ENCODE results near the gene LPAR2. TPM values are rescaled to one million over a fixed set of nuclear protein-coding genes. Genes with fewer than 3 reads are reported as not detected.

The LPAR2 gene
- total RNA-seq, 1 experiment from 2014 or later = 26.6 TPM

- peak; percentile 29 for DNase-seq
- ATAC-seq = no peak
- no peak for TF ChIP-seq CTCF (conservative IDR thresholded peaks at IDR 0.05; ENCODE audit: low read depth, low read length)
- no peak for TF ChIP-seq EZH2phosphoT487 (IDR thresholded peaks at IDR 0.05; ENCODE audit: borderline replicate concordance, low read length)
- TF ChIP-seq EZH2 (IDR thresholded peaks at IDR 0.05; ENCODE audit: low read length, unreplicated experiment) = no peak
- Histone ChIP-seq H3F3A (ENCODE audit: low read length, unreplicated experiment) (no peaks in the 10 kb centered on the region), H3K4me3 (ENCODE audit: low read length) (no peak overlapping the region), H3K27me3 (ENCODE audit: low read length) (no peaks in the 10 kb centered on the region), H3K4me2 (ENCODE audit: low read length) (no peak overlapping the region), H4K20me1 (ENCODE audit: low read length) (no peaks in the 10 kb centered on the region), H3K9ac (ENCODE audit: low read length) (no peak overlapping the region), H3K9me2 (replicated peaks; ENCODE audit: low read length) (no peaks in the 10 kb centered on the region), H3K9me3 (ENCODE audit: low read length) (no peaks in the 10 kb centered on the region), H3K27ac (ENCODE audit: low read length) (no peak overlapping the region), H3K79me2 (ENCODE audit: low read length) (no peaks in the 10 kb centered on the region), H3K4me1 (ENCODE audit: insufficient read depth, low read length) (no peaks in the 10 kb centered on the region), H2AFZ (ENCODE audit: low read length) (no peak overlapping the region), H3K36me3 (ENCODE audit: low read depth, low read length) (peaks cover 66% of the 10 kb centered on the region)
- intact Hi-C loops (cut with micrococcal nuclease) = no loop called here
- CTCF ChIA-PET = no interaction called here
- no TSS peak for BruUV-seq (replicated peaks)
- POLR2A ChIA-PET (ENCODE audit: unreplicated experiment) = no interaction called here
Observed at GRCh38 chr19:19652482-19653295, 24.7 kb upstream of the LPAR2 start.

- TF ChIP-seq CTCF (conservative IDR thresholded peaks at IDR 0.05; ENCODE audit: low read depth, low read length) (no peak), EZH2 (IDR thresholded peaks at IDR 0.05; ENCODE audit: low read length, unreplicated experiment) (no peak), EZH2phosphoT487 (IDR thresholded peaks at IDR 0.05; ENCODE audit: borderline replicate concordance, low read length) (no peak)
- DNase-seq (no peak), ATAC-seq (no peak)
- CTCF ChIA-PET = no interaction called here
- H4K20me1 ChIP-seq (ENCODE audit: low read length) = no peaks in the 10 kb centered on the region
- no peak overlapping the region for H3K27ac ChIP-seq (ENCODE audit: low read length)
- H3K4me2 ChIP-seq (ENCODE audit: low read length) = no peak overlapping the region
- POLR2A ChIA-PET (ENCODE audit: unreplicated experiment) = no interaction called here
- no peaks in the 10 kb centered on the region for H3K9me3 ChIP-seq (ENCODE audit: low read length)
- H3K4me3 ChIP-seq (ENCODE audit: low read length) = no peak overlapping the region
- intact Hi-C loops (cut with micrococcal nuclease) = no loop called here
- BruUV-seq (replicated peaks) = no TSS peak
- peaks cover 50% of the 10 kb centered on the region for H3K36me3 ChIP-seq (ENCODE audit: low read depth, low read length)
- H3K79me2 ChIP-seq (ENCODE audit: low read length) = no peaks in the 10 kb centered on the region
- H3F3A ChIP-seq (ENCODE audit: low read length, unreplicated experiment) = no peaks in the 10 kb centered on the region
- H3K9me2 ChIP-seq (replicated peaks; ENCODE audit: low read length) = no peaks in the 10 kb centered on the region
- H2AFZ ChIP-seq (ENCODE audit: low read length) = no peak overlapping the region
- no peaks in the 10 kb centered on the region for H3K27me3 ChIP-seq (ENCODE audit: low read length)
- no peaks in the 10 kb centered on the region for H3K4me1 ChIP-seq (ENCODE audit: insufficient read depth, low read length)
- H3K9ac ChIP-seq (ENCODE audit: low read length) = no peak overlapping the region
Observed at GRCh38 chr19:19651076-19651475, 23.1 kb upstream of the LPAR2 start.

- Histone ChIP-seq H3K9ac (ENCODE audit: low read length) (no peak overlapping the region), H3F3A (ENCODE audit: low read length, unreplicated experiment) (no peaks in the 10 kb centered on the region), H2AFZ (ENCODE audit: low read length) (no peak overlapping the region), H4K20me1 (ENCODE audit: low read length) (no peaks in the 10 kb centered on the region), H3K9me2 (replicated peaks; ENCODE audit: low read length) (no peaks in the 10 kb centered on the region), H3K36me3 (ENCODE audit: low read depth, low read length) (peaks cover 48% of the 10 kb centered on the region), H3K9me3 (ENCODE audit: low read length) (no peaks in the 10 kb centered on the region), H3K27ac (ENCODE audit: low read length) (no peak overlapping the region), H3K79me2 (ENCODE audit: low read length) (no peaks in the 10 kb centered on the region), H3K4me1 (ENCODE audit: insufficient read depth, low read length) (no peaks in the 10 kb centered on the region), H3K27me3 (ENCODE audit: low read length) (no peaks in the 10 kb centered on the region), H3K4me3 (ENCODE audit: low read length) (no peak overlapping the region), H3K4me2 (ENCODE audit: low read length) (no peak overlapping the region)
- intact Hi-C loops (cut with micrococcal nuclease) = no loop called here
- DNase-seq (no peak), ATAC-seq (no peak)
- BruUV-seq (replicated peaks) = no TSS peak
- POLR2A ChIA-PET (ENCODE audit: unreplicated experiment) = no interaction called here
- no peak for TF ChIP-seq EZH2phosphoT487 (IDR thresholded peaks at IDR 0.05; ENCODE audit: borderline replicate concordance, low read length)
- TF ChIP-seq EZH2 (IDR thresholded peaks at IDR 0.05; ENCODE audit: low read length, unreplicated experiment) = no peak
- no peak for TF ChIP-seq CTCF (conservative IDR thresholded peaks at IDR 0.05; ENCODE audit: low read depth, low read length)
- CTCF ChIA-PET = no interaction called here
Observed at GRCh38 chr19:19650331-19650730, 22.3 kb upstream of the LPAR2 start.

All from PC-3 (cell line).